CD4-positive, alpha-beta T cell treated with Interleukin-12 subunit alpha and Interleukin-12 subunit beta, for 1 hour (primary cell): ENCODE data around the gene PTBP2.
"Not testable (repeated sequence)": the region's sequence is repeated elsewhere in the genome, so short reads cannot be mapped to it uniquely, and the experiment has no call there.

Experiments used
- DNase-seq: peaks from one replicate; pipeline ENCODE4 v3.0.0-alpha.2; 2020

Gene PTBP2

GRCh38 chr1:96730574-96731298 lies 9.2 kb downstream of the PTBP2 start:
- no peak for DNase-seq

- no peak for DNase-seq
Observed at GRCh38 chr1:96741335-96741734, 19.8 kb downstream of the PTBP2 start.

GRCh38 chr1:96746440-96747420 lies 25.1 kb downstream of the PTBP2 start:
- no peak for DNase-seq

GRCh38 chr1:96747565-96747964 lies 26.0 kb downstream of the PTBP2 start:
- DNase-seq = no peak

GRCh38 chr1:96748078-96748477 lies 26.5 kb downstream of the PTBP2 start:
- no peak for DNase-seq

GRCh38 chr1:96749618-96750017 lies 28.0 kb downstream of the PTBP2 start:
- DNase-seq = no peak

GRCh38 chr1:96752394-96752793 lies 30.8 kb downstream of the PTBP2 start:
- no peak for DNase-seq

- DNase-seq = no peak
Observed at GRCh38 chr1:96756789-96757188, 35.2 kb downstream of the PTBP2 start.

- not testable (repeated sequence) for DNase-seq
Observed at GRCh38 chr1:96762586-96762985, 41.0 kb downstream of the PTBP2 start.

GRCh38 chr1:96763514-96763913 lies 41.9 kb downstream of the PTBP2 start:
- no peak for DNase-seq

GRCh38 chr1:96764469-96764868 lies 42.9 kb downstream of the PTBP2 start:
- DNase-seq = no peak

- DNase-seq = no peak
Observed at GRCh38 chr1:96771847-96772246, 50.3 kb downstream of the PTBP2 start.

GRCh38 chr1:96772349-96772748 lies 50.8 kb downstream of the PTBP2 start:
- no peak for DNase-seq

- DNase-seq = no peak
Observed at GRCh38 chr1:96772972-96773371, 51.4 kb downstream of the PTBP2 start.

GRCh38 chr1:96782206-96782605 lies 60.6 kb downstream of the PTBP2 start:
- no peak for DNase-seq

GRCh38 chr1:96782856-96783255 lies 61.3 kb downstream of the PTBP2 start:
- no peak for DNase-seq

GRCh38 chr1:96790599-96790998 lies 69.0 kb downstream of the PTBP2 start:
- DNase-seq = no peak

- no peak for DNase-seq
Observed at GRCh38 chr1:96792220-96792619, 70.6 kb downstream of the PTBP2 start.

GRCh38 chr1:96801696-96802095 lies 80.1 kb downstream of the PTBP2 start:
- DNase-seq = not testable (repeated sequence)

GRCh38 chr1:96804648-96805047 lies 83.1 kb downstream of the PTBP2 start:
- no peak for DNase-seq

- no peak for DNase-seq
Observed at GRCh38 chr1:96808191-96808590, 86.6 kb downstream of the PTBP2 start.

GRCh38 chr1:96815914-96816313 lies 94.3 kb downstream of the PTBP2 start:
- no peak for DNase-seq

- no peak for DNase-seq
Observed at GRCh38 chr1:96820107-96820506, 98.5 kb downstream of the PTBP2 start.

GRCh38 chr1:96820671-96821070 lies 99.1 kb downstream of the PTBP2 start:
- no peak for DNase-seq
